T-helper 9 cell (primary cell): Measurements from ENCODE around the gene DNAJA3.
"Not testable (repeated sequence)": the region's sequence is repeated elsewhere in the genome, so short reads cannot be mapped to it uniquely, and the experiment has no call there.

ENCODE experiments used
- DNase-seq: peaks from one replicate; pipeline ENCODE4 v3.0.0-alpha.2; 2020

Gene DNAJA3

DNA sequence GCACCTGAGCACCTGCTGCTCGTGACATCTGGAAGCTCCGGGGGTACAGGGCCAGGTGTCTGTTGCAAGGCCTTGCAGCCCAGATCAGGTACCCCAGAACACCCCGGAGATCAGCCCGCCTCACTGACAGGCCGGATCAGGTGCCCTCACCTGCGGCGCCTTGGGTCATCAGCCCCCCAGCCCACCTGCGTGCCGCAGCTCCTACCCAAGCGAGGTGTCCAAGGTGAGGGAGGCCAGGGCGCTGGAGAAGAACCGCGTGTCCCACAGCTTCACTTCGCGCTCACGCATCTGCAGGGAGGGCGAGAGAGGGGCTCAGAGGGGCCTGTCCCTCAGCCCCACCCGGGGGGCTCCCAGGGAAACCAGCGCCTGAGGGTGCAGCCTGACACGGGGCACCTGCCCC is 37.9 kb upstream of the DNAJA3 start:
- DNase-seq = no peak

DNA sequence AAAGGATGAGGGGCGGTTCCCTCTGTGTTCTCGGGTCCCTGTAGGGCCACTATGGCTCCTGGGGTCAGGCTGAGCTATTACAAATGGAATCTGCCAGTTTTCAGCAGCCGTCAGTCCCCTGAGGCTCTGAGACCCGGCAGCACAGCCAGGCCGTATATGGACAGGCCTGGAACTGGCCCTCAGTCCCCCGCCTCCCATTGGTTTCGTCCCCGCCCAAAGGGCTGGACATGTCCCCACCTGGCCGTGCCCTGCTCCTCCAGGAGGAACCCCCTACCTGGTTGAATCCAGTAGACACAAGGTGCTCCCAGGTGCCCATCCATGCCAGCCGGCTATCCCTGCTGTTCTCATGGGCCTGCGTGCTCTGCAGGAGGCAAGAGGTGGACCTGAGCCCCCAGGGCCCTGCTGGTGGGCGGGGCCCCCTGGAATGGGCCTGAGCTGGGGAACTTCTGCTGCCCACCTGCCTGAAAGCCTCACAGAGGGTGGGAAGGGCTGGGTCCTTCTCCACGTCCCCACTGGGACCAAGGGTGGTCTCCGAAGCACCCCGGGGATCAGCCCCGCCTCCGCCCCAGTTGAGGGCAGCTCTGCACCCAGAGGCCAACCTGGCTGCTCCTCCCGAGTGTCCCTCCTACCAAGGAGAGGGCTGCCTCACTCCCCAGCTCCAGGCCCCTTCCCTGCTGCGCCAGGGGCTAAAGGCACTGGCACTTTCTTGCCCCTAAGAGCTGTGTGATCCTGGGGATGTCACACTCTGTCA is 37.2 kb upstream of the DNAJA3 start:
- DNase-seq = no peak

DNA sequence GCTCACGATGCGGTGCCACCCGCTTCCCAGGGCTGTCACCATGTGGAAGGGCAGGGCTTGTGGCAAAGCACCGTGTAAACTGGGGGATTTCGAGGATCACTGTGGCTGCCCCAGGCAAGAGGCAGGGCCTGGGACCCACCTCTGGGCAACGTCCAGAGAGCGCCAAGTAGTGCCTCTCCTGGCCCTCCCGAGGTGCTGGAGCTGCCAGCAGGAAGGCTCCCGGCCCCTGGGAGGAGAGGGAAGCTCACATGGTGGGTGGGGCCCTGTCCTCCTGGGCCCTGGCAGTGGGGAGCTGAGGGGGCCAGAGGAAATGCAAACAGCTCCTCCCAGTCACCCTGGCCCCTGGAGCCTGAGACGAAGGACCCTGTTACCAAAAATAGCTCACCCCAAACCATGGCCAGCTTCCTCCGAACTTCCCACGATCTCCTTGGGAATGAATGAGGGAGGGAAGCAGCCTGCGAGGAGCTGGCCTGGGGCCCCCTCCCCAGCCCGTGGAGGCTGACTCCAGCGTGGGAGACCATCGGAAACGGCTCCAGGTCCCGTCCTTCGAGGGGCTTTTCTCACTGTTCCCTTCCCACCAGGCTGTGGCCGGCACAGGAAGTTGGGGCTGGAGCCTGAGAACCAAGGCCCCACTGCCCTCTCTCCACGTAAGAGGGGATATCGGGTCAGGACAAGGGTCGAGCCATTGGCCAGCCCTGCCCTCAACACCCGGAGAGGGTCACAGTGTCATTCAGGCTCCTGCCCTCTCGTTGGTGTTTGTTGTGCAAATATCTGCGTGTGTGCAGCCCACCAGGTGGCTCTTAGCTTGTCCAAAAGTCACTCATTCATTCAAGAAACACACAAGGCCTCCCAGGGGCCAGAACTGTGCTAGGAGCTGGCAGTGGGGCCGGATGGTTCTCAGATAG is 36.4 kb upstream of the DNAJA3 start:
- no peak for DNase-seq

DNA sequence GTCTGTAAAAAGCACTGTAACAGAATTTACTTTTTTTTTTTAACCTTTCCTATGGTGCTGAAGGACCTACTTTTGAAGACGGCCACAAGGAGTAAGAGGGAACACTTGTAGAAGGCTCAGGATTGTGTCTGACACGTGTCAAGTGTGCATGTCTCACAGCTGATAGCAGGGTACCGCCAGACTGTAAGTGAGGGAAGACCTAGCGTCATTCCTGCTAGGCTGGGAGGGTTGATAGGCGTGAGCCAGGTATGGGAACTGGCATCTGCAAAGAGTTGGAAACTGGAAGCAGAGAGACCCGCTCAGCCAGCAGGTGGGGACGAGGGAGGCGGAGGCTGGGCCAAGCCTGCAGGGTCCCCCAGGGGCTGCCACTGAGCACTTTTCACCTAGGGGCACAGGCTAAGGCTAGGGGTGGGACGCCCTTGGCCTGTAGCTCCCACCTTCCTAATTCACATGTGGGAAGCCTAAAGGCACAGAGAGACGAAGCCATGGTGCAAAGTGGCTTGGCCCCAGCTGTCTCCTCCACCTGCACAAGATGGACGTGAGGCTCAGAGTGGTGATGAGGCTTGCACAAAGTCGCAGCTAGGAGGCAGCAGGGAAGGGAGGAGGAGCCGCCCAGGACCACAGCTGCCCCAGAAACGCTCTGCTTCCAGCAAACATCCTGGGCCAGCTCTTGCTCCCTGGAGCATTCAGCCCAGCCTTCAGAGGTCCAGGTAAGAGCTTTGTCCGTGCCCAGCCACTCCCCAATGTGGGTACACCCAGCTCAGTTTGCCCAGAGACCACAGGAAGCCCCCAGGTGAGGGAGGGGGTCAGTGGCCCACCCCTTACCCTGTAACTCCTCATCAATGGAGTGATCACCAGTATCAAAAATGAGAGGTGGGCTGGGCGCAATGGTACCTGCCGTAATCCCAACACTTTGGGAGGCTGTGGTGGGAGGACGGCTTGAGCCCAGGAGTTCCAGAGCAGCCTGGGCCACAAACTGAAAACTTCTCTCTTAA is 35.1 kb upstream of the DNAJA3 start:
- no peak for DNase-seq

DNA sequence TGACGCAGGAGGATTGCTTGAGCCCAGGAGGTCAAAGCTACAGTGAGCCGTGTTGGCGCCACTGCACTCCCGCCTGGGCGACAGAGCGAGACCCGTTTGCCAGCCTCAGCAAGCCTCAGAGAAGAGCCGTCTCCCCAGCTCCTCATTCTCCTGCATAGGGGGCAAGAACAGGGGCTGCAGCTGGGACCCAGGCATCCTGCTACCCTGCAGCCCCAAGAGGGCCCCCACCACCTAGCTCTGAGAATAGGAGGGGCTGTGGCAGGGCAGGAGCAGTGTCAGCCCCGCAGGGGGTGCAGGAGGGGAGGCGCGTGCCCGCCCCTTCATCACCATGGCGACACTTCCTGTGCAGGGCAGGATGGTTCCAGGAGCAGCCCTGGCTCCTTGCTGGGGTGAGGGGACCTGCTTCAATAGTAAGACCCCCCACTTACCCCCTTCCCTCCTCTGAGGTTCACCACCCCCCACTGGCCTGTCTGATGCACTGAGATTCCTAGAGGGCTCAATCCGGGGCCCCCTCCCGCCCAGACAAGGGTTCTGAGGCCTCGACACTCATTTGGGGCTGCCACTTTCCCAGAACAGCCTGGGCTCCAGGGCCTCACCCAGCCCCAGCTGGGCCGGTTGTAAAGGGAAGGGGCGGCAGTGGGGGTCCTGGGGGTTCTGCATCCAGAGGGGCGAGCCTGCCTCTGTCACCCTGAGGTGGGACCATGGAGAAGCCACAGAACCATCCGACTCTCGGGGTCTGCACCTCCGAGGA is 33.9 kb upstream of the DNAJA3 start:
- DNase-seq = no peak

DNA sequence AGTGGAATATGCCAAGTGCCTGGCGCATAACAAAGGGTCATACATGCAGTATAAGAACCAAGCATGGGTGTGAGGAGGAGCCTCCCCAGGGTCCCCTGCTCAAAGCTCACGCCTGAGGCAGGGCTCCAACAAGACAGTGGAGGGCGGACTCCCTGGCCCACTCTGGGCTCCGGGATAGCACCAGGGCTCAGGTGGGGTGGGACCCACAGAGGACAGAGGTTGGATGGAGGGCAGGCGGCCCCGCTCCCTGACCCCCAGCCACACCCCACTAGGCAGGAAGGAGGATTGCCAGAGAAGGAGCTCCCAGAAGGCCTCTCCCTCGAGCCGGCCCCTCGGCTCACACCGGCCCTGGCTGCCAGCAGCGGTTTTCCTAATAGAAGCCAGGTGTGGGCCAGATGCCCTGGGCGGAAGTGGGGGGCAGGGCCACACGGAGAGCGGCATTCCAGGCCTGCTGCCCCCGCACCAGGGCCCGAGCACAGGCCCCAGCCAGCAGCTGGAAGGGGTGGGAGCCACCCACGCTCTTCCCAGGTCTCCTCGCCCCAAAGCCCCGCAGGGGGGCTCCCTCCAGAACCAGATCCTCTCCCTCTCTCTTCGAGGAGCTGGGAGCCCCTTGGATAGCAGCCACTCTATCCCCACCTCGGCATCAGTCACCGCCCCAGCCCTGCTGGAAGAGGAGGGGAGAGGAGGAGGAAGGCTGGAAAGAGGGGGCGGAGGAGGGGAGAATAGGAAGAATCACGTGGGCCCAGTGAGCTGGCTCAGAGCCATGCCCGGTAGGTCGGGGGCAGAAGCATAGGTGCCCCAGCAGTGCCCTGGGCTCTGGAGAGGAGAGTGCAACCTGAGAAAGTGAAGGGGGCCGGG is 33.1 kb upstream of the DNAJA3 start:
- DNase-seq = no peak

DNA sequence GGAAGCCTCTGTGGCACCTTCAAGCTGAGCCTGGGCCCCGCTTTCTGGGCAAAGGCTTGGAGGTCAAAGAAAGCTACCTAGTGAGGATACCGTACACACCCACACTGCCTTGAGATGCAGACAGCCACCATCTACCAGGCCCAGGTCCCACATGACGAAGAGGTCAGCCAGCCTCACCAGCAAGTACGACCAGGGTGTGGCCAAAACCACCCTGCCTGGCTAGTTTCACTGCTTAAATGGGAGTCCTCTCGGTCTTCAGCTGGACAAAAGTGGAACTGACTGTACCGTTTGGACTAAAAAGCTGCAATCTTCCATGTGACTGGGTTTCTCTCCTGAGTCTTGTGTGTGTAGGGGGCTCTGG is 32.4 kb upstream of the DNAJA3 start:
- DNase-seq = no peak

DNA sequence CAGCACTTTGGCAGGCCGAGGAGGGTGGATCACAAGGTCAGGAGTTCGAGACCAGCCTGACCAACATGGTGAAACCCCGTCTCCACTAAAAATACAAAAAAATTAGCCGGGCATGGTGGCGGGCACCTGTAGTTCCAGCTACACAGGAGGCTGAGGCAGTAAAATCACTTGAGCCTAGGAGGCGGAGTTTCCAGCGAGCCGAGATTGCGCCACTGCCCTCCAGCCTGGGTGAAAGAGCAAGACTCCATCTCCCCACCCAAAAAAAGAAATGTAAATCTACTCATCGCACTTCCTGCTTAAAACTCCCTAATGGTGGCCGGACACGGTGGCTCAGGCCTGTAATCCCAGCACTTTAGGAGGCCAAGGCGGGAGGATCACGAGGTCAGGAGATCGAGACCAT is 31.8 kb upstream of the DNAJA3 start:
- DNase-seq = not testable (repeated sequence)

DNA sequence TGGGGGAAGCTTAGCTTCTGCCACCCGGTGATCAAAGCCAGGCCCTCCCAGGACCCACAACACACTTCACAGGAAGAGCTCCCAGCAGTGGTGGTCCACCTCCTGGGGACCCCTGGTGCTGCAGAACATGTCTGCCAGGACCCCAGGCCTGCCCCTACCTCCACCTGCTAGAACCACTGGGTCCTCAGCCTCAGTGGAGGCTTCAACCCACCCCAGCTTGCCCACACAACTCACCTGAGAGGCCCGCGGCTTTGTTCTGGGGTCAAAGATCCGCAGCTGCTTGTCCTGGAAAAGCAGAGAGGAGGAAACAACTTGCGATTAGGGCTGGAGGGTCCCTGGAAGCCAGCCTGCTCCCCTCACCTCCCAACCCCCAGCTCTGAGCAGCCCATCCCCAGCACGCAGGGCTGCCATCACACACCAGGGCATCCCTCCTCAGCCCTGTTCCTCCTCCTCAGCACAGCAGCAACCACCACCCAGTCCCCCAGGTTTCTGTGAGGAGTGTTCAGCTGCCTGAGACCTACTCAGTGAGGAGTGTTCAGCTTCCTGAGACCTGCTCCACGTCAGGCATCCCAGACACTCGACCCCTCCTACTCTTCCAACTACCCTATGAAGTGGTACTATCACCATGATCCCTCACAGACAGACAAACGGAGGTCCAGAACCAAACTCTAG is 30.5 kb upstream of the DNAJA3 start:
- no peak for DNase-seq

DNA sequence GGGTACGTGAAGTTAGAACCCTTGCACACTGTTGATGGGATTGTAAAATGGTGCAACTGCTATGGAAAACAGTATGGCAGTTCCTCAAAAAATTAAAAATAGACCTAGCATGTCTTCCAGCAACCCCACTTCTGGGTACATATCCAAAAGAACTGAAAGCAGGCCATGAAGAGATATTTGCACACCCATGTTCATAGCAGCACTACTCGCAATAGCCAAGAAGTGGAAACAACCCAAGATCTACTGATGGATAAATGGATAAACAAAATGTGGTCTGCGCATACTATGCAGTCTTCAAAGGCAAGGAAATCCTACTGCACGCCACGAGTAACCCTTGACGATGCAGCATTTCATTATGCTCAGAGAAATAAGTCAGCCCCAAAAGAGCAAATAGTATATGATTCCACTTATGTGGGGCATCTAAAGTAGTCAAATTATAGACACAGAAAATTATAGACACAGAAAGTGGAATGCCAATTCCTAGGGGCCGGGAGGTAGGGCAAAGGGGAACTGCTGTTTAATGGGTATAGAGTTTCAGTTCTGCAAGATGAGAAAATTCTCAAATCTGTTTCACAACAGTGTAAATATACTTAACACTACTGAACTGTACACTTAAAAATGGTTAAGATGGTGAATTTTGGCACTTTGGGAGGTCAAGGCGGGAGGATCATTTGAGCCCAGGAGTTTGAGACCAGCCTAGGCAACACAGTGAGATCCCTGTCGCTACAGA is 26.5 kb upstream of the DNAJA3 start:
- DNase-seq = no peak

DNA sequence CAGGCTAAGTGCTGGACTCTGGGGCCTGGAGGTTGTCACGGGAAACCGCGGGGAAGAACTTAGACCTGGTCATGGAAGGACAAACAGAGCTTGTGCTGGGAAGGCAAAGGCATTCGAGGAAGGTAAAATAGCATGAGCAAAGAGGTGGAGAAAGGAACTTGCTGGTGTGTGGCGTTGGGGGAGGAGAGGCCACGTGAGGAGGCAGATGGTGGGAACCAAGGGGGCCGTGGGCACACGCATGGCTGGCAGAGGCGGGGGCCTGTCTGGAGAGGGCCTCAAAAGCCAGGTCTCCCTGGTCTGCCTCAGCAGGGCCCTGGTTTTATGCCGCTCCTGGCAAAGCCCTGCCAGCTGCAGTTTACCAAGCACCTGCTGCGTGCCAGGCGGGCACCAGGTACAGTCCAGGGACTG is 24.6 kb upstream of the DNAJA3 start:
- DNase-seq = no peak

DNA sequence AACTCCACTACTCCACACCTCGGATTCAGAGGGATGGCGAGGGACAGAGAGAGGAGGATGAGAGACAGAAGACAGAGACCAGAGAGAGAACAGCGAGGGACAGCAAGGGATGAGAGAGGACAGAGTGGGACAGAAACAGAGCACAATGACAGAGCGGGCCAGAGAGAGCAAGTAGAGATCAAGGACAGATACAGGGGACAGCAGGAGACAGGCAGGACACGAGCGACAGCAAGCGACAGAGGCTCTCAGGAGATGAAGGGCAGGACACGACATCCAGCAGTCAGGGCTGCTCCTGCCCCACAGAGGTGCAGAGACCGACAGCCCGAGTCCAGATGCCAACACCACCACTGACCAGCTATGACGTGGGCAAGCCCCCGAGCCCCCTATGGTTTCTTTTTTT is 24.2 kb upstream of the DNAJA3 start:
- no peak for DNase-seq

DNA sequence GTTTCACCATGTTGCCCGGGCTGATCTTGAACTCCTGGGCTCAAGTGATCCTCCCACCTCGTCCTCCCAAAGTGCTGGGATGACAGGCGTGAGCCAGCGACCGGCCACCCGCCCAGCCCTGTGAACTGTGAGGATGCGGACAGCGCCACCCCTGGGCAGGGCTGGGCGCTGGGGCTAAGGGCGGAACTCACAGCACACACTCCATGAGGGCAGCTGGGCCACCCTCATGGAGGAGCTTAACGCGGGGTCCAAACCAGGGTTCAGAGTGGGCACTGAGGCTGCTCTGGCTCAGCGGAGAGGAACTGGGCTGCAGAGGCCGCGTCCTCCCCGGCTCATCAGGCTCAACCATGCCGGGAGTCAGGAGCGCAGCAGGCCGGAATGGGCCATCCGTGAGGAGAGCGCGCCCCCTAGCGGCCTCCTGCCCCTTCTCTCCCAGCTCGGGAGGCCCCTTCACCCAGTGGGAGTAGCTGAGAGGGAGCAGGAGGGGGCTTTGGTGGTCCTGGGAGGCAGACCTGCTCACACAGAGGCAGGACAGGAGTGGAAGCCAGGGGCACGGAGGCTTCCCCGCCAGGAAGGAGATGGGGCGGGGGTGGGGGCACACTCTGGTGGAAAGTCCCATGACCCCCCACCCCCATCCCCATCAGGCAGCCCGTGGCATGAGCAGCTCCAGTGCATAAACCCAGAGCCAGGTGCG is 23.1 kb upstream of the DNAJA3 start:
- DNase-seq = peak; percentile 62

DNA sequence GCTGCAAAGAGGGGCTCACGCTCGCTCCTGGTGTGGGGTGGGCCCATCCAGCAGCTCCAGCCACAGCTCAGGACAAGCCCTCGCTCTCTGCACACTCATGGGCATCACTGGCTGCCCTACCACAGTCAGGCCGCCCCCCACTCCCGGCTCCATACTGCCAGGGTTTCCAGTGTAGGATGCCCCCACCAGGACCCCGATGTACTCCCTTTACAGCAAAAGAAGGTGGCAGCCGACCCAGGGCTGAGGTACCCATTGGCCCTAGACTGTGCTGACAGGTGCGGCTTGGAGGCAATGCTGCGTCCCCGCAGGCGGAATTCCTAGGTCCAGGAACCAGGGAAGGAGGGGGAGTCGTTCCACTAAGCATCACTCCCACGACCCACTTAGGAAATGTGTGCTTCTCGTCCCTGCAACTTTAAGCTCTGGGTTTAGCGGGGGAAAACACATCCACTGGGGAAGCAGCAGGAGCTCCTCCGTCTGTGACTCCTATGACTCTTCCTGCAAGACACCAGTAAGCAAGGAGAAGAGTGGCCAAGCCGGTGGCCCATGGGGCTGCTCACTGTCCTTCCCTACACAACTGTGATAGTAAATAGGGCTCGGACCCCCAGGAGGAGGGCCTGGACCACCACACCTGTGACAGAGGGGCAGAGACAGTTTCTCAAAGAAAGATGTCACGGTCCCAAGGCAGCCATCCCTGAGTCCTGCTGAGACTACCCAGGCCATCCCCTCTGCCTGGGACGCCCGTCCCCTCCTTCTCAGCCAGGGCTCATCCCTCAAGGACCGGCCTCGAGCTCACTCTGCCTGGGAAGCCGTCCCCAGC is 22.3 kb upstream of the DNAJA3 start:
- DNase-seq = no peak

DNA sequence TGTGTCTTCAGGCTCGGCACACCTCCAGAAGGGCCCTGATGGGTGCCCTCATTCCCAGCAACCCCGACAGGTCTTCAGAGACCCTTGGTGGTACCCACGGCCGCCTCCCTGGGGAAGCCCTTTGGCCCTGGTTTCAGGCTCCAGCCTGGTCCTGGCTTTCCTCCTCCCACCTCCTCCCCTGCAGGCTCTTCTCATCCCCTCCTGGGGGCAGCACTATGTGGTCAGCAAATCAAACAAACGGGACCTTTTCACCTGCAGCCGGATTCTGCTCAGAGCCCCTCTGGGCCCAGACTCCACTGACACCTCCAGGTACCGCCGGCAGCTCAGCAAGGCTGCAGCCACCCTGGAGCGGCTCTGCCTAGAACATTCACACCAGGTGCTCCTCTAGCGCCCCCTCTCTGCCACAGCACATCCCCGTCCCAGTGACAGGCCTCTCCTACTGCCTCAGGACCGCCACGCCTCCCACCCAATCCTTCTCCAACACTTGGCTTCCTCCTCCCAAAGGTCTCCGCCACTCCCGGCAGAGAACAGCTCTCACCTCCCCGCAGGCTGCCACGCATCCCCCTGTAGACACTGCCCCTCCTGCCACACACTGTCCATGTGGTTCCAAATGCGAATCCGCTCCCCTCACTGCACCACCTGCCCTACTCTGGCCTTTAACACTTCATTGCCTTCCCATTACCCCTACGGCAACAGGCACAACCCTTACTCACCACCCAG is 21.3 kb upstream of the DNAJA3 start:
- peak; percentile 31 for DNase-seq

DNA sequence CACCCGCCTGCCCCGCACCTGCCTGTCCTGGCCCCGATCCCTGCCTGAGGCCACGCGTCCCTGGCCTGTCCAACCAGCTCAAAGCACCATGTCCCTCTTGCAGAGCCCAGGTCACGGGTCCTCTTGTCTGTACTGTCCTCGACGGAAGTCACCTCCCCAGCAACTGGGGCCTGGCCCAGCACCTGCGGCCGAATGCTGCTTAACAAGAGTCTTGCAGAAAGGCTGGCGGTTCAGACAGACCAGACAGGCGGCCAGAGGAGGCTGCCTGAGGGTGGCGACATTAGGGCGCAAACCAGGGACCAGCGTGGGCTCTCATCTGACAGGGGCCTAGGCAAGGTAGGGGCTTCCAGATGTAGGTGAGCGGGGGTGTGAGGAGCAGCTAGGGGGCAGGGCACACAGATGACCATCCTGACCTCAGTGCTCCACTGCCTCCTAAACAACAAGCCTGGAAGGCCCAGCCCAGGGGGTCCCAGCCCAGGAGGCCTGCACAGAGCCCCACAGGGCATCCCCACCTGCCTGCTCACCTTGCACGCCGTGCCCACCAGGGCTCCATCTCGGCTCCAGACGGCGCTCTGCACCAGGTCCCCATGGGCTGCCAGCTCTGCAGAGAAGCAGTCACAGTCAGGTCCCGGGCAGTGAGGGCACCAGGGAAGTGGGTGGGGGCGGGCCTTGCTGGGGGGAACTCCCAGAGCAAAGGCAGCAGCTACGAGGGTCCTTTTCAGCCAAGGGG is 20.5 kb upstream of the DNAJA3 start:
- no peak for DNase-seq
